Nucleus accumbens (tissue), 56 donors: ENCODE results near the gene KNSTRN.

ENCODE experiments used
- DNase-seq, 56 donors: peaks; one replicate each; lab custom pipeline; 2025; lab: John Stamatoyannopoulos, UW

Gene KNSTRN

DNA sequence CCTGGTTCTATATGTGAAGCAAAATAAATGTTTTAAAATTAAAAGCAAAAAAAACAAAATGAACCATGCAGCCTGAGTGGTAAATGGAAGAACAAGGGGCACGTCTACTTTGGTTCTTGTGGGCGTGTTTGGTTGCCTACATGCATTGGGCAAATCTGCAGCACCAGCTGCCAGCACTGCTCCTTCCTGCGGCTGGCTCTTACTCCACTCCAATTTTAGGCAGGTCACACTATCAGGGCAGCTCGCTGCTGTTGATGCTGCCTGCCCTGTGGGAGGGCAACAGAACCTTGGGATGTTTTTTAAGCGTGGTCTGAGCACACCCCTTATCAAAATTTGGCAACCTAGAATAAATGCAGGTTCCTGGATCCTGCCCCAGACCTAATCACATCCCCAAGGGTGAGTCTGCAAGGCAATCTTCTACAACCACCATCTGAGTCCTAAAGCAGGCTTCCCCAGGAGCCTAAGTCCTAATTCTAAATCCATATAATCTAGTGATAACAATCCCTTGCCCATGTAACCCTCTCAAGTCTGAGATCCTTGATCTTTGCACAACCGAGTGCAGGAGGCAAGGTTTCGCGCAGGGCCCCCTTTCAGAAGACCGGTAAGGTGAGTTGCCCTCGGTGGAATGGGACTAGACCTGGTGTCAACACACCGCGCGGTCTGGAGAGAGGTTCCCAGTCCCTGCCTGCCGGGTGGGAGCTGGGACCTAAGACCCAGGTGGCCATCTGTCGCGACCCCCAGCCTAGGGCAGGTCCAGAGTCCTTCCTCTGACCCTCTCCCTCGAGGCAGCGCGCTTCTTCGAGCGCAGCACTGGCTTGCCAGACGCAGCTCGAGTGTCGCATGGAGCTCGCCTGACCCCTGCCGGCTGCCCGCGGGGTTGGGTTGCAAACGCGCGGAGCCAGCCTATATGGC, 39.0 kb downstream of the KNSTRN start:
- DNase-seq = peak in 50 of 56 donors; percentile 18 to 82 (median 56)

GRCh38 chr15:40424483-40425115, 42.1 kb downstream of the KNSTRN start:
- DNase-seq = no peak

DNA sequence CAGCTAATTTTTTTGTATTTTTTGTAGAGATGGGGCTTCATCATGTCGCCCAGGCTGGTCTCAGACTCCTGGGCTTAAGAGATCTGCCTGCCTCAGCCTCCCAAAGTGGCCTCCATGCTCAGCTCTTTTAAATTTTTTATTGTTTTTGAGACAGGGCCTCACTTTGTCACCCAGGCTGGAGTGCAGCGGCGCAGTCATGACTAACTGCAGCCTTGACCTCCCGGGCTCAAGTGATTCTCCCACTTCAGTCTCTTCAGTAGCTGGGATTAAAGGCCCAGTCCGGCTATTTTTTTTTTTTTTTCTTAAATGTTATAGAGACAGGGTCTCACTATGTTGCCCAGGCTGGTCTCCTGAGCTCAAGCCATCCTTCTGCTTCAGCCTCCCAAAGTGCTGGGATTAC, 43.2 kb downstream of the KNSTRN start:
- no peak for DNase-seq

GRCh38 chr15:40427188-40427587, 44.7 kb downstream of the KNSTRN start:
- DNase-seq = no peak

GRCh38 chr15:40428185-40428584, 45.7 kb downstream of the KNSTRN start:
- DNase-seq = no peak

GRCh38 chr15:40429068-40429710, 46.7 kb downstream of the KNSTRN start:
- no peak for DNase-seq

GRCh38 chr15:40430271-40430805, 47.8 kb downstream of the KNSTRN start:
- no peak for DNase-seq

DNA sequence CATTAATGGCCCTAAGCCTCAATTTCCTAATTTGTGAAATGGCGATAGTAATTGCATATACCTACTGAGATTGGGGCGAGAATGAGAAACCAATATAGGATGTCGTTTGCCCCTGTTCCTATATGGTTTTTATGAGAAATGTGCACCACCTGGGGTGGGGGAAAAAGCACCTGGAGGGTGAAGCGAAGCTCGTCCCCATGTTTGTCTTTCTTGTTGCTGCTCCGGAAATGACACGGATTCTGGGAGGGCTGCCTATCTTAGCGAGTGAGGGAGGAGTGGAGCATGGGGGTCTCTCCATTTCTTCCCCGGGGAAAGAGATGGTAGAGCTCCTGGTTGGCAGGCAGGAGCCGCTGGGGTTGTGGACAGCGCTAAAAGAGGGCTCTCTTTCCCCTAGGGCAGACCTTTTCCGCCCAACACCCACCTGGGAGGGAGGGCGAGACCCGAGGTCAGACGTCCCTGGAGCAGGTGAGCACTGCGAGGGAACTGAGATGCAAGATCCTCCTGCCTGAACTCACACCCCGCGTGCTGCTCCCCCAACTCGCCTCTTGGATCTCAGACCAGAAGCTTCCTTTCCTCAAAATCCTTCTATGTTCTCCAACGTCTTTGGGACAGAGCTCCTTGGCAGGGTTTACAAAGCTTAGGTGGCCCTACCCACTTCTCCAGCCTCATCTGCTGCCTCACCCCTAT, 52.6 kb downstream of the KNSTRN start:
- DNase-seq = no peak

DNA sequence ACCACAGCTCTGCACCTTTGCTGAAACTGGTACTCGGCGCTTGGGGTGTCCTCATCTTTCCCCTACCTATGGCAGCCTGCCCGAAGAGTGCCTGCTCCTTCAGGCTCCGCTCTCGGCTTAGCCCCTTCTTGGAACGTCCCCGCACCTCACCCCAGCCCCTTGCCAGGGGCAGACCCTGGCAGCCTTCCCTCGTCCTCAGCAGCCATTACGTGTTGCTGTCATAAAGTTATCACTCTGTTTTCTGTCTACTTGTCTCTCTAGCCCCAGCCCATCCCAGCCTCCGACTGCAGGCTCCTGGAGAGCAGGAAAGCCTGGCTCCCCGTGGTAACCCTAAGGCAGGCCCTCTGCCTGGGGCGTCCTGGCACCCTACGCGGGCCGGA, 53.2 kb downstream of the KNSTRN start:
- DNase-seq = peak in 1 of 56 donors; percentile 22

- DNase-seq = peak in 7 of 56 donors; percentile 15 to 66 (median 19)
Measured at GRCh38 chr15:40436116-40436891, 53.8 kb downstream of the KNSTRN start.

- no peak for DNase-seq
Measured at GRCh38 chr15:40436892-40437751, 54.6 kb downstream of the KNSTRN start.

DNA sequence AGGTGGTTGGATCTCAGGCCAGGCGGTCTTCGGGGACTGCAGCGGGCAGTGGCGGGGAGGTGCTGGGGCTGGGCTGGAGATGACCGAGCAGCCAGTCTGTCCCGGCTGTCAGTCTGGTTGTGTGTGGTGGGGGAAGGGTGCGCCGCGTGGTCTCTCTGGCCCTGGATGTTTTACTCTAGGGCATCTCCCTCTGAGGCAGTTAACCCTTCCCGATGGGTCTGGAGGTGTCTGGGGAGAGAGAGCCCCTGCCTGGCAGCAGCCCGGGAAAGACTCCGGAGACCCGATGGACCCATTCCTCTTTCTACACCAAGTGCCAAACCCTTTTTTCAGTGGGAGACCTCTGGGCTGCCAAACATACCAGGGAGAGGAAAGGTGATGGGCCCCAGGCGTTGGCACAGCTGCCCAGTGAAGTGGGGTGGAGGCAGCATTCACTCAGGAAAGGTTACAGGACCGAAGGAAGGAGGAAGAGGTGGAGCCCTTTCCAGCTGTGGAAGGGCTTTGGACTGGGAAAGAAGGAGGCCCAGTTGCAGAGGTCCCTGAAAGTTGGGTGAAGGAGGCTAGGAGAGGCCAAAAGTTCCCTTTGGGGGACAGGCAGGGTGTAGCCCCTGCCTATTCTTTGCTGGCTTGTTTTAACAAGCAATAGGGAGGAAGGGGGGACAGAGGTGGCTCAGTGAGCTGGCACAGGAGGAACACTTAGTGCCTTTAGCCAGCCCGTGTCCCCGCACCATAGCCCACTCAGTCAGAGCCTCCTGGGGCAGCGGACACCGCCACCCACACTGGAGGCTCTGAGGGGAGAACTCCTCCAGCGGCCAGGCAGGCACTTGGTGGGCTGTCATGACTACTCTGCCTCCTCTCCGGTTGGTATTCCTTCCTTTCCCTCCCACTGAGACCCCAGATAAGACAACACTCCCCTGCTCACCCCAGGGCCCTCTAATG, 55.5 kb downstream of the KNSTRN start:
- no peak for DNase-seq

GRCh38 chr15:40438712-40439111, 56.2 kb downstream of the KNSTRN start:
- no peak for DNase-seq

DNA sequence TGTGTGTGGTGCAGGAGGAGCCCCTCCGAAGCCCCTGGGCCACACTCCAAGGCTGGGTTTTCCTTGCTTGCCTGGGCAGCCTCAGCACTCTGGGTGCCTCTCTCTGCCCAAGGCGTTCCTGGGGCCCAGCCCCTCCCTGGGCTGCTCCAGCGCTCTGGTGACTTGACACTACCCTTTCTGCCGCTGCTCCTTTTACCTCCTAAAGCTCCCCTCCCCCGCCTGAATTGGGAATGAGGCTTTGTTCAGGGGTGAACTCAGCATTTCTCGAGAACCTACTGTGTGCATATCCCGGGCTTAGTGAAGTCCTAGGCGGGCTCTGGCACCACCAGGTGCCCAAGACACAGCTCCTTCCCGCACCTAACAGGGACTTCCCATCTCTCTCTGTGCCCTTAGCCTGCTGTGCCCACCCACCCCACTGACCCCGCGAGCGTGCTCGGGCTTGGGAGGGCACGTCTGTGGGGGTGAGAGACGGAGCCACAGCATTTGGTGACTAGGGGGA, 57.0 kb downstream of the KNSTRN start:
- DNase-seq = peak in 8 of 56 donors; percentile 11 to 38 (median 20)

DNA sequence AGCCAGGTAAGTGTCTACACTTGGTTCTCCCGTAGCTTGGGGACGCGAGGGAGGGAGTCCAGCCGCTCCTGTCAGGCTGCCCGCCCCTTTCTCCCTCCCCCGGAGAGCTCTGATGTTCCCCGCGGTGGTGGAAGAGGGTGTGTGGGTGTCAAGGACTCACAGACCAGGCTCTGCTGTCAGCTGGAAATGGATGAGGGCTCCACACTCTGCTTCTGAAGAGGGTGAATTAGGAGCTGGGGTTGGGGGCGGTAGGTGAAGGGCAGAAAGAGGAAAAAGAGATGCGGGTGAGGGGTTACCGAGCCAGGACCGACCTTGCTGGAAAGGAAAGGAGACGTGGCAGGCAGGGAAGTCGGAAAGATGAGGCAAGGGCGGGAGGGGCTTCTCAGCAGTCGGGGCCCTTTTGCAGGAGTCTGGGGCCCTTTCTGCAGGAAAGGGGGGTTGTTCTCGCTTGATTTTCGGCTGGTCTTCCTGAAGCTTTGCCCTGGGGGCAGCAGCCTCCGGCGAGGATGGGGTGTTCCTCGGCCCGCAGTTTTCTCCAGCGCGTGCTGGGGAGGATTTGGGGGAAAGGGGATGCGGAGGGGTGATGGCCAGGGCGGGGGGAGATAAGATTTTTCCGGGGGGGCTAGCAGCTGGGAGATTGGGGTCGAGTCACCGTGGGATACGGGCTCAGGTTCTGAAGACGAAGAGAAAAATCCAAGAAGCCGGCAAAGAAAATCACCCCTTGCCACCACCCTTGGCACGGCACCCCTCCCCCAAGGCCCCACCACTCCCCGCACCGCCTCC, 57.6 kb downstream of the KNSTRN start:
- DNase-seq = peak in 19 of 56 donors; percentile 13 to 61 (median 37)

GRCh38 chr15:40440743-40441564, 58.4 kb downstream of the KNSTRN start, which contains the start of gene BAHD1:
Gene BAHD1 (plus strand): TSS chr15:40440953. CDS start chr15:40458465, 17,512 bp downstream.
- peak; percentile 10 to 98 (median 95) for DNase-seq
